ENCODE measurements around the gene SHMT2.

- TF ChIP-seq REST (IDR thresholded peaks at IDR 0.05; ENCODE audit: insufficient replicate concordance, low read depth) (no peak), POLR2AphosphoS5 (IDR thresholded peaks at IDR 0.05; ENCODE audit: low read depth) (no peak), CTCF (IDR thresholded peaks at IDR 0.05; ENCODE audit: insufficient read depth, low read length) (no peak), SPI1 (IDR thresholded peaks at IDR 0.05; ENCODE audit: borderline replicate concordance, low read depth) (no peak), GABPA (IDR thresholded peaks at IDR 0.05; ENCODE audit: low read depth) (no peak)
These were observed 14.8 kb downstream of the SHMT2 start for GRCh38 chr12:57244312-57244696.

All from HL-60 (cell line).